Ectodermal cell (in vitro differentiated cells): ENCODE results near the gene PTPN2.
"Not testable (repeated sequence)": the region's sequence is repeated elsewhere in the genome, so short reads cannot be mapped to it uniquely, and the experiment has no call there.

Experiments used
- H3K27ac ChIP-seq: 2 replicates; pipeline ENCODE4 v1.7.0; 2013; ENCODE audit warnings: mild to moderate bottlenecking, low read depth, low read length; ENCODE audit not compliant: insufficient read depth, poor library complexity, severe bottlenecking
- H3K27me3 ChIP-seq: 2 replicates; pipeline ENCODE4 v1.7.0; 2013; ENCODE audit warnings: mild to moderate bottlenecking, low read length; ENCODE audit not compliant: insufficient read depth, control insufficient read depth, poor library complexity, severe bottlenecking
- H3K36me3 ChIP-seq: one replicate; pipeline ENCODE4 v1.7.0; 2013; ENCODE audit warnings: low read length; ENCODE audit not compliant: control insufficient read depth, insufficient read depth
- H3K4me1 ChIP-seq: one replicate; pipeline ENCODE4 v1.7.0; 2013; ENCODE audit warnings: low read length; ENCODE audit not compliant: control insufficient read depth, insufficient read depth
- H3K4me3 ChIP-seq: 2 replicates; pipeline ENCODE4 v1.7.0; 2013; ENCODE audit warnings: low read depth, low read length, control low read depth; ENCODE audit not compliant: insufficient read depth
- H3K9me3 ChIP-seq: 2 replicates; pipeline ENCODE4 v1.7.0; 2013; ENCODE audit warnings: mild to moderate bottlenecking, low read length, moderate library complexity; ENCODE audit not compliant: control insufficient read depth
- WGBS, 2 experiments: methylation state at CpG; one replicate each; pipeline ENCODE4 v1.1.7; 2013; ENCODE audit warnings: missing lambda C conversion rate in 2 of 2; 5-methylcytosine and 5-hydroxymethylcytosine counted together

Gene PTPN2

GRCh38 chr18:12879840-12880540 is 4.0 kb downstream of the PTPN2 start:
- WGBS, 2 experiments, result 57 to 60% methylated on average over 7 to 8 of the region's 8 CpGs
- no peaks in the 10 kb centered on the region for H3K9me3 ChIP-seq
- peaks cover 21% of the 10 kb centered on the region for H3K4me1 ChIP-seq
- no peak overlapping the region for H3K27ac ChIP-seq
- H3K27me3 ChIP-seq, result peaks cover 6% of the 10 kb centered on the region
- H3K4me3 ChIP-seq, result no peak overlapping the region
- H3K36me3 ChIP-seq, result no peaks in the 10 kb centered on the region

DNA sequence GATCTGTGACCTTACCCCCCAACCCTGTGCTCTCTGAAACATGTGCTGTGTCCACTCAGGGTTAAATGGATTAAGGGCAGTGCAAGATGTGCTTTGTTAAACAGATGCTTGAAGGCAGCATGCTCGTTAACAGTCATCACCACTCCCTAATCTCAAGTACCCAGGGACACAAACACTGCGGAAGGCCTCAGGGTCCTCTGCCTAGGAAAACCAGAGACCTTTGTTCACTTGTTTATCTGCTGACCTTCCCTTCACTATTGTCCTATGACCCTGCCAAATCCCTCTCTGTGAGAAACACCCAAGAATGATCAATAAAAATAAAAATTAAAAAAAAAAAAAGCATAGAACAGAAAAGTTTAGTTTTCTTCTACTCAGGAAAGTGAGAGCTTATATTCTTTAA is 9.0 kb downstream of the PTPN2 start:
- not testable (repeated sequence) for H3K4me1 ChIP-seq, H3K9me3 ChIP-seq, H3K4me3 ChIP-seq, H3K36me3 ChIP-seq, H3K27ac ChIP-seq, H3K27me3 ChIP-seq
- 43 to 49% methylated on average over 2 of the region's 2 CpGs for whole genome bisulfite sequencing, 2 experiments

GRCh38 chr18:12873961-12874567 is 10.0 kb downstream of the PTPN2 start:
- not testable (repeated sequence) for H3K4me3 ChIP-seq, H3K4me1 ChIP-seq, H3K9me3 ChIP-seq, H3K27me3 ChIP-seq, H3K36me3 ChIP-seq, H3K27ac ChIP-seq
- 95 to 96% methylated on average over 39 to 41 of the region's 48 CpGs for WGBS, 2 experiments

DNA sequence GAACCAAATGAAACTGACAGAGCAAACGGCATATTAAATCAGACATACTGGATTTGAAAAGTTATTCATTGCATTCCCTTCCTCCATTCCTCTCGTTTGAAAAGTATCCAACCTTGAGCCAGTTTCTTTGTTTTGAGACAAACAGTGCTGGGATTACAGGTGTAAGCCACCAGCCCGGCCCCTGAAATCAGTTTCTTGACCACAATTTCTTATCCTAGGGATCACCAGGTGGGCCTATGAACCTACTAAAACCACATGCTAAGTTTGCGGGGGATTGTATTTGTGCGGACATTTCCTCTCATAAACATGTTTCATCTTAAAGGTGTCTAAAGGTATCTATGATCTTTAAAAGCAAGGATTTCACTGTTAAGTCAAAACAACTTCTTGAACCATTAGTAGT is 11.6 kb downstream of the PTPN2 start:
- Histone ChIP-seq H3K4me1 (no peaks in the 10 kb centered on the region), H3K27ac (no peak overlapping the region), H3K27me3 (no peaks in the 10 kb centered on the region), H3K36me3 (peaks cover 3% of the 10 kb centered on the region), H3K9me3 (no peaks in the 10 kb centered on the region), H3K4me3 (no peak overlapping the region)
- 92 to 96% methylated on average over 5 of the region's 5 CpGs for WGBS, 2 experiments

GRCh38 chr18:12868576-12868975 is 15.5 kb downstream of the PTPN2 start:
- no peaks in the 10 kb centered on the region for H3K27me3 ChIP-seq
- WGBS, 2 experiments, result 93% methylated on average over 12 of the region's 12 CpGs
- peaks cover 3% of the 10 kb centered on the region for H3K36me3 ChIP-seq
- H3K4me1 ChIP-seq, result no peaks in the 10 kb centered on the region
- no peak overlapping the region for H3K27ac ChIP-seq
- H3K4me3 ChIP-seq, result no peak overlapping the region
- no peaks in the 10 kb centered on the region for H3K9me3 ChIP-seq

DNA sequence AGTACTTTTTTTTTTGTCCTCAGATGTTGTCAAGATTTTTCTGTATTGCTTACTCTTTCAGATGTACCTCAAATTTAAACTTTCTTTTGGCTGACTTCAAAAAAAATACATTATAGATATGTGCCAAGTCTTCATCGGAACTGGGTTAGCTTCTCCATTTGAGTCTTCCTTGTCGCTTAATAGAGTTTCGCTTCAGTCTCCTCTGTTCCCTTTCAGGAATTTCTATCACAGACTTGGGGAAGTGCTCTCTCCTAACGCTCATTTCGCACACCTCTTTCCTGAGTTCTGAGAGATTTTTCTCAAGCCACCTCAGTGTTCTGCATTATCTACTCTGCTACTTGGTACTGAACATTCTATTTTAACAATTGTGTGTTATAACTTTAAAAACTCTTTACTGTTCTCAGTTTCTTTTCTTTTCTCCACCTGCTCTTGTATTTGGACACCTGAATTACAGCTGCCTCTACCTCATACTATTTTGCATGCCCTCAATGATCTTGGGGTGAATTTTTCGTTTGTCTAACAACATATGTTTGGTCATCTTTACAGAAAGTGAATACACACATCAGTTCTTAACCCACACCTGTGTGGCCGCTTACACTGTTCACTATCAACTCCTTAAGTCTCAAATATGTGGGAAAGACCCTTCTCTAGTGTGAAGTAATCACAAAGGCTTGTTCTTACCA is 16.5 kb downstream of the PTPN2 start:
- WGBS, 2 experiments, result 93 to 95% methylated on average over 7 of the region's 7 CpGs
- Histone ChIP-seq H3K9me3 (no peaks in the 10 kb centered on the region), H3K4me3 (no peak overlapping the region), H3K27ac (no peak overlapping the region), H3K36me3 (peaks cover under 1% of the 10 kb centered on the region), H3K27me3 (no peaks in the 10 kb centered on the region), H3K4me1 (no peaks in the 10 kb centered on the region)

- no peak overlapping the region for H3K27ac ChIP-seq
- no peaks in the 10 kb centered on the region for H3K36me3 ChIP-seq
- WGBS, 2 experiments, result 97% methylated on average over 3 of the region's 3 CpGs; no CpG with 5 or more reads in 1 of the 2 experiments
- H3K4me1 ChIP-seq, result no peaks in the 10 kb centered on the region
- no peaks in the 10 kb centered on the region for H3K27me3 ChIP-seq
- no peaks in the 10 kb centered on the region for H3K9me3 ChIP-seq
- no peak overlapping the region for H3K4me3 ChIP-seq
Measured at GRCh38 chr18:12863687-12864216, 20.3 kb downstream of the PTPN2 start.

GRCh38 chr18:12862874-12863482 is 21.1 kb downstream of the PTPN2 start:
- Histone ChIP-seq H3K4me3 (no peak overlapping the region), H3K36me3 (no peaks in the 10 kb centered on the region), H3K27ac (no peak overlapping the region), H3K4me1 (no peaks in the 10 kb centered on the region), H3K27me3 (no peaks in the 10 kb centered on the region), H3K9me3 (no peaks in the 10 kb centered on the region)
- WGBS, 2 experiments, result 78 to 93% methylated on average over 2 of the region's 2 CpGs

GRCh38 chr18:12862467-12862866 is 21.6 kb downstream of the PTPN2 start:
- WGBS, 2 experiments, result 13 to 15% methylated on average over 2 of the region's 2 CpGs
- no peaks in the 10 kb centered on the region for H3K4me1 ChIP-seq
- H3K9me3 ChIP-seq, result no peaks in the 10 kb centered on the region
- no peaks in the 10 kb centered on the region for H3K36me3 ChIP-seq
- H3K27me3 ChIP-seq, result no peaks in the 10 kb centered on the region
- H3K4me3 ChIP-seq, result no peak overlapping the region
- H3K27ac ChIP-seq, result no peak overlapping the region

- no peak overlapping the region for H3K27ac ChIP-seq
- H3K4me1 ChIP-seq, result no peaks in the 10 kb centered on the region
- no peaks in the 10 kb centered on the region for H3K36me3 ChIP-seq
- H3K9me3 ChIP-seq, result no peaks in the 10 kb centered on the region
- no peaks in the 10 kb centered on the region for H3K27me3 ChIP-seq
- WGBS, 2 experiments, result no CpG with 5 or more reads among the region's 1 CpG
- H3K4me3 ChIP-seq, result no peak overlapping the region
Measured at GRCh38 chr18:12861637-12862036, 22.4 kb downstream of the PTPN2 start.
